ENCODE measurements around the gene TTYH3. TPM values are rescaled to one million over a fixed set of nuclear protein-coding genes. Genes with fewer than 3 reads are reported as not detected.

TTYH3 gene
- total RNA-seq, 2 donors from 2014 or later, result 11.2 to 32.0 TPM

DNA sequence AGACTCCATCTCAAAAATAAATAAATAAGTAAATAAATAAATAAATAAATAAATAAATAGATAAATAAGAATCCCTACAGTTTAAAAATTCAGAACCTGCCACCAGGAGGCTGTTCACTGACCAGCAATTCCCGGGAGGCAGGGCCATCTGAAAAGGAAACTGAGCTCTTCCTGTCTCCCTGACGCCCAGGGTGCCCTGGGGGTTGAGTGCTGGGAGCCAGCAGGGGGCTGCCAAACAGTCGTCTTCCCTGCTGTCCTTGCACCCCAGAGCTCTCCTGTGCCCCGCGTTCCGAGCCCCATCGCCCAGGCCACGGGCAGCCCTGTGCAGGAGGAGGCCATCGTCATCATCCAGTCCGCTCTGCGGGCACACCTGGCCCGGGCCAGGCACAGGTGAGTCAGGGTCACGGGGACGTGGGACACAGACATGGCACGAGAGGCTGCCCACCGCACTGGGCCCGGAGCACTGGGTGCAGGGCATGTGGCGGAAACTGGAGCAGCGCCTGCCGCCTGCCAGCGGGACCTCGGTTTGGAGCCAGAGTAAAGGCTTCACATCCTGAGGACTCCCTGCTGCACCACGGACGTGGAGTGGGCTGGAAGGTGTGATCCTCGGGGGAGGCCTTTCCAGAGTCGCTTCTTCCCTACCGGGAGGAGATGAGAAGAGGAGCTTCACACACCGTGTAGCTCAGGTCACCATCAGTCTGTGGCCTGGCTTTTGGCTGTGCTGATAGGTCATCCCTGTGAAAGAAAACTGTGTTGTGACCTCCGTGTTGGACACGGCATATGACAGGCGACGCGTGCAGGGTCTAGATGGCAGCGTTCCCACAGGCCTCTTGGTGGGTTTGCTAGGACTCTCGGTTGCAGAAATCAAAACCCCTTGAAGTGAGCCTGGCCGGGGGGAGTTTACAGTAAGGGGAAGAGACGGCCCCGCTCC is 25.9 kb upstream of the TTYH3 start:
- ATAC-seq (no peak), DNase-seq (no peak)
- Histone ChIP-seq H3K4me3 (no peak overlapping the region), H3K27ac (no peak overlapping the region), H3K4me1 (no peaks in the 10 kb centered on the region), H3K36me3 (replicated peaks in 1 of 2; ENCODE audit: insufficient read depth in 1 of 2, low read depth in 2 of 2) (no peaks in the 10 kb centered on the region), H3K9me3 (no peaks in the 10 kb centered on the region), H3K27me3 (no peaks in the 10 kb centered on the region)
- whole genome bisulfite sequencing, 2 donors, result 88 to 89% methylated on average over 20 to 38 of the region's 38 CpGs
- intact Hi-C loops (cut with DNase I), result no loop called here
- no peak for TF ChIP-seq POLR2A (IDR thresholded peaks at IDR 0.05)
- TF ChIP-seq, protein P1, sequence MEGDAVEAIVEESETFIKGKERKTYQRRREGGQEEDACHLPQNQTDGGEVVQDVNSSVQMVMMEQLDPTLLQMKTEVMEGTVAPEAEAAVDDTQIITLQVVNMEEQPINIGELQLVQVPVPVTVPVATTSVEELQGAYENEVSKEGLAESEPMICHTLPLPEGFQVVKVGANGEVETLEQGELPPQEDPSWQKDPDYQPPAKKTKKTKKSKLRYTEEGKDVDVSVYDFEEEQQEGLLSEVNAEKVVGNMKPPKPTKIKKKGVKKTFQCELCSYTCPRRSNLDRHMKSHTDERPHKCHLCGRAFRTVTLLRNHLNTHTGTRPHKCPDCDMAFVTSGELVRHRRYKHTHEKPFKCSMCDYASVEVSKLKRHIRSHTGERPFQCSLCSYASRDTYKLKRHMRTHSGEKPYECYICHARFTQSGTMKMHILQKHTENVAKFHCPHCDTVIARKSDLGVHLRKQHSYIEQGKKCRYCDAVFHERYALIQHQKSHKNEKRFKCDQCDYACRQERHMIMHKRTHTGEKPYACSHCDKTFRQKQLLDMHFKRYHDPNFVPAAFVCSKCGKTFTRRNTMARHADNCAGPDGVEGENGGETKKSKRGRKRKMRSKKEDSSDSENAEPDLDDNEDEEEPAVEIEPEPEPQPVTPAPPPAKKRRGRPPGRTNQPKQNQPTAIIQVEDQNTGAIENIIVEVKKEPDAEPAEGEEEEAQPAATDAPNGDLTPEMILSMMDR (IDR thresholded peaks at IDR 0.05), result no peak

- Histone ChIP-seq H3K4me1 (no peaks in the 10 kb centered on the region), H3K27ac (no peak overlapping the region), H3K4me3 (no peak overlapping the region), H3K27me3 (no peaks in the 10 kb centered on the region), H3K36me3 (replicated peaks in 1 of 2; ENCODE audit: insufficient read depth in 1 of 2, low read depth in 2 of 2) (no peaks in the 10 kb centered on the region), H3K9me3 (no peaks in the 10 kb centered on the region)
- DNase-seq (no peak), ATAC-seq (no peak)
- TF ChIP-seq POLR2A (IDR thresholded peaks at IDR 0.05), result no peak
- TF ChIP-seq, protein P1 (IDR thresholded peaks at IDR 0.05), result no peak
- intact Hi-C loops (cut with DNase I), result no loop called here
- WGBS, 2 donors, result 85 to 93% methylated on average over 12 to 16 of the region's 16 CpGs
These were observed 25.2 kb upstream of the TTYH3 start for GRCh38 chr7:2606539-2606936.

- DNase-seq, result peak in 2 of 4 donors; percentile 36 to 43
- WGBS, 2 donors, result 69 to 78% methylated on average over 22 to 26 of the region's 26 CpGs
- Histone ChIP-seq H3K9me3 (no peaks in the 10 kb centered on the region), H3K27ac (peak overlapping the region in 2 of 4 donors; percentile 36 to 50), H3K4me1 (no peaks in the 10 kb centered on the region), H3K4me3 (no peak overlapping the region), H3K27me3 (no peaks in the 10 kb centered on the region), H3K36me3 (replicated peaks in 1 of 2; ENCODE audit: insufficient read depth in 1 of 2, low read depth in 2 of 2) (no peaks in the 10 kb centered on the region)
- intact Hi-C loops (cut with DNase I), result no loop called here
- TF ChIP-seq POLR2A (IDR thresholded peaks at IDR 0.05), result no peak
- TF ChIP-seq, protein P1 (IDR thresholded peaks at IDR 0.05), result no peak
- ATAC-seq, result peak; percentile 38
These were observed 24.5 kb upstream of the TTYH3 start for GRCh38 chr7:2607122-2607922.

DNA sequence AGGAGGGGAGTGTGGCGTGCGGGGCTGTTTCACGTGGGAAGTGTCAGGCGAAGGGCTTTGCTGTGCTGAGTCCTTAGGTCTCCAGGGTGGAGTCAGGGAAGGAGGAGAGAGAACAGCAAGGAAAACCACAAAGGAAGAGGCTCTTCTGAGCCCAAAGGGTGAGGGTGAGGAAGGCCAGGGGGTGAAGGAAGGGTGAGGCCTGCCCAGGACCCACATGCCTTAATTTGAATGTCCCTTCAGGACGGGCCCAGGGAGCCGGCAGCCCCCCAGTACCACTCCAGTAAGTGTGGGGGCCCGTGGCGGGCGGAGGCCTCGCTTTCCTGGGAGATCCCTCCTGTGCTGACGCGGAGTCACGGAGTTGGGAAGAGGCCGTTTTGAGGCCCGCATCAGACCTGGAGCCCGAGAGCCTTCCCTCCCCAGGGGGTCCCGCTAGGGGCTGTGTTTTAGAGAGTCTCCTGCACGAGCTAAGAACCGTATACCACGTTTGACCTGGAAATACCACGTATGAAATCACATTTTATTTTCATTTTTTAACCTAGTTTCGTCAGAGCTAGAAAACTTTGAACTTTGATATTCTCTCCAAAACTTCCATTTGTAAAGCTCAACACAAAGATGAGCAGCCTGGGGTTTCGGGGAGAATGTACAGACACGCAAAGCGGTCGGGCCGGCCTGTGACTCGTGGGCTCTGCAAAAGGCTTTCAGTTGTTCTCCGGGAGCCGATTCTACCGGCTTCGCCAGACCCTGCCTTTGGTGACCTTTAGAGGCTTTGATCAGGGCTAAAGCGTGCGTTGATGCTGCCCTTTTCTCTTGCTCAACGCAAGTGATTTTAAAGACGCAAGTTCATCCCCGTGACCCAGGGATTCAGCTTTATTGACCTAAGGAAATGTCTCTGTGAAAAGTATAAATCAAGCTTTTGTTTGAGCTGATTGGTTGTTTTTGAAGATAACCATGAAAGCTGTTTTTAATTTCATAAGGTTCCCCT is 23.6 kb upstream of the TTYH3 start:
- Histone ChIP-seq H3K4me3 (no peak overlapping the region), H3K27ac (peak overlapping the region in 2 of 4 donors; percentile 36 to 50), H3K4me1 (no peaks in the 10 kb centered on the region), H3K9me3 (no peaks in the 10 kb centered on the region), H3K36me3 (replicated peaks in 1 of 2; ENCODE audit: insufficient read depth in 1 of 2, low read depth in 2 of 2) (no peaks in the 10 kb centered on the region), H3K27me3 (no peaks in the 10 kb centered on the region)
- WGBS, 2 donors, result 79 to 86% methylated on average over 27 to 37 of the region's 37 CpGs
- TF ChIP-seq POLR2A (IDR thresholded peaks at IDR 0.05), result no peak
- TF ChIP-seq, protein P1 (IDR thresholded peaks at IDR 0.05), result no peak
- DNase-seq (no peak), ATAC-seq (no peak)
- intact Hi-C loops (cut with DNase I), result no loop called here
